ENCODE data around the gene CATSPER1.
A peak's percentile ranks its signal among the peaks of the same experiment; 100 is the strongest.

Gene CATSPER1

GRCh38 chr11:65997286-65997685 is 29.0 kb downstream of the CATSPER1 start:
- DNase-seq: no peak

- no peak for DNase-seq
Measured at GRCh38 chr11:65992056-65992455, 34.2 kb downstream of the CATSPER1 start.

DNA sequence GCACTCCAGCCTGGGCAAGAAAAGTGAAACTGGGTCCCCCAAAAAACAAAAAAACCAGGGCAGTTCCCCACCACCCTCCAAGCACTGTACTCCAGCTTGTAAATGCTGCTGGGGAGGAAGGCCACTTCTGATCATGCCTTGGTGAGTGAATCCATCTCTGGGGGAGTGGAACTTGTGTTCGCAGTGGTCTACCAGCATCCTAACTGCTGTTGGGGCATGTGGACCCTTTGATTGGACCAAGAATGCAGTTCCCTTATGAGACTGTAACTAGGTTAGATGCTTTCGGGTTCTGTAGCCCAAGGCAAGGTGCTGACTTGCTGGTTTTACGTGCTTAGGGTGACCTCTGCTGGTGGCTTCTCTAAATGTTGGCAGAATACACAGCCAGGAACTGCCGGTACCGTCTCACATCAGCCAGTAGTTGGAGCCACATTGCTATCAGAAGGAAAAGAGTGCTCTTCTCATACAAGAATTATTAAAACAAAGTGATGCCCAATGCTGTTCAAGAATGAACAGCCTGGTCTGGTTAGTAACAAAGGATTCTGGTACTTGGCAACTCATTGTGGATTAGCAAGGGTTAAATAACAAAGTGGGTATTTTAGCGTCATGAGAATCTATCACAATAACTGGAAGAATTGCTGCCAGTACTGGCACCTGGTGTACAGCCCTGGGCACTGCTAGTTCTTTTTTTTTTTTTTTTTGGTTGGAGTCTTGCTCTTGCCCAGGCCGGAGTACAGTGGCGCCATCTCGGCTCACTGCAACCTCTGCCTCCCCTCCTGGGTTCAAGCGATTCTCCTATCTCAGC is 37.3 kb downstream of the CATSPER1 start:
- peak; percentile 93 for DNase-seq

DNA sequence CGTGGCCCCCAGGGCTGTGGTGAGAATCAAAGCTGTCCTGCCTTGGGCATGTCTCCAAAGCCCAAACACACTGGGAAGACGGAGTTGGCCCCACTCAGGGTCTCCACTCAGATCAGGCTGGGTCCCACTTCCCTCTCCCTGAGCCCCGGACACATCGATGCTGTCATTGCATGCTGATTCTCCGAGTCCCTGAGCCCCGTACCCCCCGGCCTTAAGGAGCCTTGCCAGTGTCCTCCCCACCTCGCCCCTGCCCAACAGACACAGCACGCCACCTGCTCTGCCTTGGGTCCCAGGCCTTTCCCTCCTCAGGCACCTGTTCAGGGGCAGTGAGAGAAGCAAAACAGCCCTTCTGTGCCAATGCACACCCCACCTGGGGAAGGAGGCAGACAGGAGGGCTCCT is 38.9 kb downstream of the CATSPER1 start:
- DNase-seq: no peak

DNA sequence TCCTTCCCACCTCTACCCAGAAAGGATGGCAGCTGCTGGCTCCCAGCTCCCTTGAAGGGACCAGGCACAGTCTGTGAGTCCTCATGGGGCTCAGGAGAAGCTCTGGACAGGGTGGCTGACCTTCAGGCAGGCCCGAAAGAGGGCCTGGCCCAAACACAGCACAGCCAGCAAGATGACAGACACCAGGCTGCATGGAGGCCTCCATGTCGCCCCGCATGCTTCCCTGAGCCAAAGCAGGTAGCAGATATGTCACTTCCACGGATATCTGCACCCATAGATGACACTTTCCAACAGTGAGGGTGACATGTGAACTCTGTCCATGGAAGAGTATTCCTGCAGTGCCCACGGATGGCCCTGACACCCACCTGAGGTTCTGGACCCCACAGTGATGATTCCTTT is 42.7 kb downstream of the CATSPER1 start:
- no peak for DNase-seq

DNA sequence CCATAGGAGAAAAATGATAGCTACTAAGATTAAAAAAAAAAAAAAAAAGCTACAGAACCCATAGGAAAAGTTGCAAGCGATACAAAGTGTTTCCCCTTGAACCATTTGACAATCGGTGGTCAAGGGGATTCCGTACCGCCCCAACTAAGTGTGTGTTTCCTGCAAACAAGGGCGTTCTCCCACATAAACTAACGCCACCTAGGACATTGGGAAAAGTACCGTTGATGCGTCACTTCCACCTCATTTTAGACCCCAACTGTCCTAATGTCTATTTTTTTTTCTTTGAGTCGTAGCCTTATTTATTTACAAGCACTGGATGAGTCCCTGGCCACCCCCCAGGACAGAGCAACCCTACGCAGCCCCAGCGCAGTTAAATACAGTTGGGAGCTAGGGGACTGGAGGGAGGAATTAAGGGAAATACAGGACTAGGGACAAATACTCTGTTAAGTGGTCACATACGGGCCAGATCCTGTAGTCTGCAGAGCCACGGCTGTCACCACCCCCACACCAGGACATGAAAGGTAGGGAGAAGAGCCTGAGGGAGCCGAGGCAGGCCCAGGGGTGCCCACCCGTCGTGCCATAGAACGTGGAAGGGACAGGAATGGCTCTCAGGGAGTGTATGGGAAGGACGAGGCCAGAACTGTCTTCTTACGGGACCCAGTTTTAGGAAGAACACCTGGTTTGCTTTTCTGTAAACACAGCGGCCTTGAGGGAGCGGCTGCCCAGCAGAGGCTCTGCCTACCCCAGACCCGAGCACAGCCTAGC is 43.3 kb downstream of the CATSPER1 start:
- DNase-seq: no peak

GRCh38 chr11:65981972-65982823 is 44.1 kb downstream of the CATSPER1 start:
- DNase-seq: no peak

DNA sequence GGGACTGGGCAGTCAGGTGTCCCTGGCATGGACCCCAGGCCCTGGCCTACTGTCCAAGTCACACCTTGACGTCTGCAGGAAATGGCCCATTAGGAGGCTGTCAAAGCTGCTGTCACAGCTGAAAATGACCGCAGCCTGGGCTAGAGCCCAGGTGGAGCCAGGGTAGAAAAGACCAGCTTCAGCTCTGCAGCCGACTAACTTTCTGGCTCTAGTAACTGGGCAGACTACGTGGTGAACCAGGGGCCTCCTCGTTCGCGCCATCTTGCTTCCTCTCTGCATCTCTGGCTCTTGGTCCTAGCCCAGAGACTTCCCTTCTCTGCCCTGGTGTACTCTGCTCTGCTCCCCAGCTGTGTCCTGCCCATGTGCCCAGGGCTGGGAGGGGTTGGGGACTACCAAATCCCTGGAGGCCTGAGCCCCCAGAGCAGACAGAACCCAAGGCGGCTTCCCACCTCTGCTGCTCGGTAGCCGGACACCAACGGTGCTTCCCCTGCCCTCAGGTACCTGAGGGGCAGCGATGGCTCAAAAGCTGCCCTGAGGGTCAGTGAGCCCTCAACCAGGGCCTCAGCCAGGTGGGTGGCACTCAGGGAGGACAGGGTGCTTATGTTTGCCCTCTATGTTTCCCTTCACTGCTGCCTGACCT is 45.1 kb downstream of the CATSPER1 start:
- DNase-seq: no peak

DNA sequence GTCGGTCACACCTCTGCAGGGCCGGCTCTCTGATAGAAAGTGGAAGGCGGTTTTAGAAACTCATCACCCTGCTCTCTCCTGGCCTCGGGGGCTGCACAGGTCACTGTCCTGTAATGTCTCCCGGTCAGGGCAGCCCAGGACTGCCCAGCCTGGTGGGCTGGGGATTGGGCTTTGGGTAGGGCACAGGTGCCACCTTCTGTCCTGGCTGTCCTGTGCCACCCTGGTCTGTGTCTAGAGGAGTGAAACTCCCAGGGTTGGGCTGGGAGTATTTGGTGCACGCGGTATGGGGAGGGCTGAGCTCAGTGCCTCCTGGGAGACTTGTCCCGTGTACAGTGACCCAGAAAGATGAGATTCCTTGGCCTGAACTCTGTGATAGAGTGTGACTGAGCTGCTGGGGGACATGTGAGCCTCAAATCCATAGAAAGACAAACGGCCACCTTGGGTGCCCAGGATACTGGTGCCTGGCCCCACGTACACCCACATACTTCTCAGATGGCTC is 47.0 kb downstream of the CATSPER1 start:
- no peak for DNase-seq

DNA sequence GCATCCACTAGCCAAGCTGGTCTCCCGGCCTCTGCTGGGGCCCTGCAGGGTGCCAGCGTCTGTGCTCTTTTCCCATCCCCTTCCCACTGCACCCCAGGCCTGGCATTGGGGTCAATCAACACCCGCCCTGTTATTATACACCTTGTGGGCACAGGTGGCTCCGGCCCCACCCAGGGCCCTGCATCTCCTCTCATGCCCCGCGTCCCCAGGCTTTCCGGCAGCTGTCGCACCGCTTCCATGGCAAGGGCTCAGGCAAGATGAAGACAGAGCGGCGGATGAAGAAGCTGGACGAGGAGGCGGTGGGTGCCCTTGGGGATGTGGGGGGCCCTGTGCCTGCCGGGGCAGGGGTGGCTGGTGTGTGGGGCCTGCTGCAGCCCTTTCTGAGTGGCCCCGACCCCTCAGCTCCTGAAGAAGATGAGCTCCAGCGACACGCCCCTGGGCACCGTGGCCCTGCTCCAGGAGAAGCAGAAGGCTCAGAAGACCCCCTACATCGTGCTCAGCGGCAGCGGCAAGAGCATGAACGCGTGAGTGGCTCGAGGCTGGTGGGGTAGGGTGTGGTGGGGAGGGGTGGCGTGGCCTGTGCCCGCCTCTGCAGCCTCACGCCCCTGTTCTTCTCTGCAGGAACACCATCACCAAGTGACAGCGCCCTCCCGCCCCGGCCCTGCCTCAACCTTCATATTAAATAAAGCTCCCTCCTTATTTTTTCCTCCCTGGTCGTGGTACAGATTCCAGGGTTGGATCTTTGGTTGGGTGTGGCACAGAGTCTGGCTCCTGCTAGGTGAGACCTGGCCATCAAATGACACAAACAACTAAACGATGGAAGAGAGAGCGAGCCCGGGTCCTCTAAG is 47.7 kb downstream of the CATSPER1 start:
- DNase-seq: no peak

DNA sequence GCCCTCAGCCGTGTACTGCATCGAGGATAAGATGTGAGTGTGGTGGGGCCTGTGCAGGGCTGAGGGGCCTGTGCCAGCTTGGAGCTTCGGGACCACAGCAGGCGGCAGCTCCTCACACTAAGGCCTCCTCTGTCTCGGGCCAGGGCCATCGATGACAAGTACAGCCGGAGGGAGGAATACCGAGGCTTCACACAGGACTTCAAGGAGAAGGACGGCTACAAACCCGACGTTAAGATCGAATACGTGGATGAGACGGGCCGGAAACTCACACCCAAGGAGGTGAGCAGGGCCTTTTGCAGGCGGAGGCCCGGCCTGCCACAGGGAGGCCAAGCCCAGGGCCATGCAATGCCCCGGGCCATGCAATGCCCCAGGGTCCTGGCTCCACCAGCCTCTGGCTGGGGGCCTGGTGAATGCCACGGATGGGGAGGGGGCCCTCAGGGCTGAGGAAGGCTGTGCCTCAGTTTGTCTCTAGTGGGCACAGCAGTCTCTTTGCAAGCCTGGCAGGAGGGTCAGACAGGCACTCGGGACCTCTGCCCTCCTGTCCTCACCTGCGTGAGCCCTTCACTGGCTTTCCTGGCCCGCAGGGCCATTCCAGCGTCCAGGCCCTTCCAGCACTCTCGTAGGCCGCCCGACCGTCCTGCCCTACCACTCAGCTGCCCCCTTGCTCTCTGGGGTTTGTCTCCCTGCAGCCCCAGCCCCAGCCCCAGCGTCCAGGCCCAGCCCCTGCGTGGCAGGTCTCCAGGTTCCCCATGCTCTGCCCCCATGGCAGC is 48.5 kb downstream of the CATSPER1 start:
- DNase-seq: no peak

DNA sequence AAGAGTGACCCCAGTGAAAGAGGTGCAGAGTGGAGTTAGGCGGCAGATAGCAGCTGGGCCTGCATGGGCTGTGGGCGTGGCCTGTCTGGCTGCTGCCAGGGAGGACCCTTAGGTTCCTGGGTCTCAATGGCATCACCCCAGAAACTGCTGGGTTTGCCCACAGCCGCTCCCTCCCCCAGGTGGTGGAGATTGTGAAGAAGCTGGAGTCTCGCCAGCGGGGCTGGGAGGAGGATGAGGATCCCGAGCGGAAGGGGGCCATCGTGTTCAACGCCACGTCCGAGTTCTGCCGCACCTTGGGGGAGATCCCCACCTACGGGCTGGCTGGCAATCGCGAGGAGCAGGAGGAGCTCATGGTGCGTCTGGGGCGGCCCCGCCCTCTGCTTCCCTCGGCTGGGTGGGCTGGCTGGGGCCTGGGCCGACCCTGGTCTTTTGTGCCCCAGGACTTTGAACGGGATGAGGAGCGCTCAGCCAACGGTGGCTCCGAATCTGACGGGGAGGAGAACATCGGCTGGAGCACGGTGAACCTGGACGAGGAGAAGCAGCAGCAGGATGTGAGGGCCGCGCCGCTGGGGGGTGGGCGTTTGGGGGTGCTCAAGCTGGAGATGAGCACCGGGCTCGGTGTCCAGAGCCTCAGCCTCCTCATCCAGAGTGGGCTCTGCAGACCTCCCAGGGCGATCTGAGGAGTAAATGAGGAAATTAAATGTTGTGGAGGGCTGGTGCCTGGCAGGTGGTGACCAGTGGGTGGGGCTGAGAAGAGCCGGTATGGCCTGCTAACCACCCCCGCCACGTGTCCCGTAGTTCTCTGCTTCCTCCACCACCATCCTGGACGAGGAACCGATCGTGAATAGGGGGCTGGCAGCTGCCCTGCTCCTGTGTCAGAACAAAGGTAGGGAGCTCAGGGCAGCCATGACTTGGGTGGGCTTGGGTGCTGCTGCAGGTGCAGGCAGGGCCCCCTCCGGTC is 49.8 kb downstream of the CATSPER1 start:
- DNase-seq: no peak

DNA sequence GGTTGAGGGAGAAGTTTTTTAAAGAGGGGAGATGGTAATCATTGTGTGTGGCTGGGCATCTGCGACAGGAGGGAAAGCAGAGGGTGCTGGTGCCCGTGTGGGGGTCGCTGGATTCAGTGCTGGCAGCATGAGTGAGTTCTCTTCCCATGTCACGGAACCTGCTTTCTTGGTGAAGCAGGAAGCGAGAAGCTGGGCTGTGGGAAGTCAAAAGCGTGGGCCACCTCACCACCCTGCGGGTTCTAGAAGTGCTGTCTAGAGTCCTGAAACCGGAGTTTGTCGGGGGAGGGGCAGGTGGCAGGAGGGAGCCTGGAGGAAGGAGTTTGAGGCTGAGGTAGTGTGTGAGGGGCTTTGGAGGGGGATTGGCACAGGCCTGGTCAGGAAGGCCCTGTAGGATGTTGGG is 50.5 kb downstream of the CATSPER1 start:
- DNase-seq: no peak

DNA sequence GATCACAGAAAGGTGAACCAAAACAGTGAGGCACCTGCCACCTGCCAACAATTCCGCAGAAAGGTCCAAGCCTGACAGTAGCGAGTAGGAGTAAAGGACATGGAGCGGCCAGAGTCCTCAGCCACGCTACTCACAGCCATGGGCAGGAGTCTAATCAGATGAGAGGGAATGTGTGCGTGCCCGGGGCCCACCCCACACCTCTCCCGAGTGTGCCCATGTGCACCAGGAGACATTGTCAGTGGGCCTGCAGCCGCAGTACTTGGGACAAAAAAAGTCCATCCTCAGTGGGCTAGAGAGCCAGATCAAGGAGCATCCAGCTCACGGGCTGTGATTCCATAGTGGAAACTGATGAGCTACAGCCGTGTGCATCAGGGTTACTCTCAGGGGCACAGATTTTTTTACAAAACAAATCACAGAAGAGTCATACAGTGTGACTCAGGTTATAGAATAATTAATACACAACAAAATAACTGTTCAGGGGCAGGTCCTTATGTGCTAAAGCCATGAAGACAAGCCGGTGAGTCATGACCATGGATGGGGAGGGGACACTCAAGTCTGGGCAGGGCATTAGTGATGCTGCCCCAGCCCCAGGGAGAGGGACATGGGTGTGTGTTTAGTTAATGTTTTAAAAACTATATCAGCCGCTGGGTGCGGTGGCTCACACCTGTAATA is 52.7 kb downstream of the CATSPER1 start:
- DNase-seq: no peak

GRCh38 chr11:65972116-65972515 is 54.2 kb downstream of the CATSPER1 start:
- DNase-seq: no peak

GRCh38 chr11:65968600-65969482 is 57.4 kb downstream of the CATSPER1 start:
- no peak for DNase-seq

DNA sequence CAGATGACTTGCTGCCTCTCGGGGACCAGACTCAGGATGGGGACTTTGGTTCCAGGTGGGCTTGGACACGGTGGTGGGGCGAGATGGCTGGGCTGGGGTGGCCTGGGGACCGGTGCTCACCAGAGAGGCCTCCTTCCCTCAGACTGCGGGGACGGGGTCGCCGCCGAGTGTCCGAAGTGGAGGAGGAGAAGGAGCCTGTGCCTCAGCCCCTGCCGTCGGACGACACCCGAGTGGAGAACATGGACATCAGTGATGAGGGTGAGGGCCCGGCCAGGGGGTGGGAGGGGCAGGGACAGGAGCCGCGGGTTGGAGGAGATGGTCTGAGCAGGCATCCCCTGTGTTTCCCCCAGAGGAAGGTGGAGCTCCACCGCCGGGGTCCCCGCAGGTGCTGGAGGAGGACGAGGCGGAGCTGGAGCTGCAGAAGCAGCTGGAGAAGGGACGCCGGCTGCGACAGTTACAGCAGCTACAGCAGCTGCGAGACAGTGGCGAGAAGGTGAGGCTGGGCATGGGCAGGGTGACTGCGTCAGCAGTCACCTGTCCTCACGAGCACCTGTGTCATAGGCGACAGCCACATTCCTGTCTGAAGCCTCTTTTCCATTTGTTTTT is 58.8 kb downstream of the CATSPER1 start:
- no peak for DNase-seq
